22Rv1 (cell line): ENCODE results near the gene CNTNAP2.

Experiments used
- CTCF ChIP-seq: fragments of 450-650 bp; IDR thresholded peaks from 2 replicates; pipeline ENCODE4 v1.5.1; 2017; ENCODE audit warnings: mild to moderate bottlenecking
- ZFX ChIP-seq: fragments of 450-650 bp; IDR thresholded peaks from 2 replicates; pipeline ENCODE4 v1.6.1; 2017; ENCODE audit warnings: antibody characterized with exemption, borderline replicate concordance

- TF ChIP-seq CTCF (no peak), ZFX (no peak)
These were observed 1289.0 kb downstream of the CNTNAP2 start for GRCh38 chr7:147405621-147406020.
